ENCODE data around the gene DAGLB.

Gene DAGLB

DNA sequence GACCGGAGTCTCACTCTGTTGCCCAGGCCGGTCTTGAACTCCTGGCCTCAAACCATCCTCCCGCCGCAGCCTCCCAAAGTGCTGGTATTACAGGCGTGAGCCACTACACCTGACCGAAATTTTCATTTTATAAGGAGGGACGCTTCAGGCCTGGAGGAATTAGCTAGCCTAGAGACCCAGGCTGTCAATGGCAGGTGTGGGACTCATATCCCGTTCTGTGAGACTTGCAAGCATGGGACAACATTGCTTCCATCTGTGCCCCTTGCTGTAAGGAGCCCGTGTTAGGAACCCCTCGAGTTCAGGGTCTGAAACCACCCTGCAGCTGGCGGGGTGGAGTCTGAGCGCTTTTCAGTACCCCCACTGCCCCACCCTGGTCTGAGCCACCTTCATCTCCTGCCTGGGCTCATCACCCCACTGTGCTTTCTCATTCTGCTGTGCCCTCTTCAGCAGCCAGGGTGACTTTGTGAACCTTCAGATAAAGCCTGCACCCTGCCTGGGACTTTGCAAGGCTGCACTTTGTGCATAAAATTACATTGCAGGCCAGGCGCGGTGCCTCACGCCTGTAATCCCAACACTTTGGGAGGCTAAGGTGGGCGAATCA, 1.3 kb upstream of the DAGLB start:
- TF ChIP-seq CTCF (conservative IDR thresholded peaks at IDR 0.05; ENCODE audit: control insufficient read depth, insufficient read depth, low read depth, low read length) = no peak
- no peak overlapping the region for H3K4me3 ChIP-seq (ENCODE audit: control insufficient read depth, low read depth, low read length)

DNA sequence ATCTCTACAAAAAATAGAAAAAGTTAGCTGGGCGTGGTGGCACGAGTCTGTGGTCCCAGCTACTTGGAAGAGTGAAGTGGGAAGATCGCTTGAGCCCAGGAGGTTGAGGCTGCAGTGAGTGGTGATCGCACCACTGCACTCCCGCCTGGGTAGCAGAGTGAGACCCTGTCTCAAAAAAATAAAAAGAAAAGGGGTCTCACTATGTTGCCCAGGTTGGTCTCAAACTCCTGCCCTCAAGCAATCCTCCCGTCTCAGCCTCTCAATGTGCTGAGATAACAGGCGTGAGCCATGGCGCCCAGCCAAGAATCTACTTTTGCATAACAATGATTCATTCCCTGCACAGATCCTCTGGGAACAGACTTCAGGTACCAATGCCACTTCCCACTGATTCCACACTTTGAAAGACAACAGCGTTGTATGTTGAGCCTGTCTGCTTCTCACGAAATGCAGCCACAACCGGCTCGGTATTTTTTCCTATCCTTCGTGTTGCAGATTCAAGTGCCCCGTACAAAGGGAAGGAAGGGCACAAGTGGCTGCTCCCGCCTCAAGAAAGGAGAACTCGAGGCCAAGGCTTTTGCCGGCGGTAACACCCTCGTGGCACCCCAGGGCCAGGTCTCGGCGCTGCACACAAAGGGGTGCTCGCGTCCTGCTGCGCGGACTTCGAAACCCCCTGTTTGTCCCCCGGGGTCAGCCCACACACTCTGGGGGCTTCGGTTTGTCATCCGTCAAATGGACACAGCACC, 745 bp downstream of the DAGLB start:
- DNase-seq (ENCODE audit: low read depth) = peak; percentile 91
- no peak for TF ChIP-seq CTCF (conservative IDR thresholded peaks at IDR 0.05; ENCODE audit: control insufficient read depth, insufficient read depth, low read depth, low read length)
- H3K4me3 ChIP-seq (ENCODE audit: control insufficient read depth, low read depth, low read length) = peak overlapping the region; percentile 94

More for the DNA sequence above, 1.3 kb upstream of the DAGLB start:
- no peak for DNase-seq (ENCODE audit: low read depth)

GRCh38 chr7:6444516-6445269, 3.1 kb downstream of the DAGLB start:
- DNase-seq (ENCODE audit: low read depth) = no peak
- no peak overlapping the region for H3K4me3 ChIP-seq (ENCODE audit: control insufficient read depth, low read depth, low read length)
- no peak for TF ChIP-seq CTCF (conservative IDR thresholded peaks at IDR 0.05; ENCODE audit: control insufficient read depth, insufficient read depth, low read depth, low read length)

DNA sequence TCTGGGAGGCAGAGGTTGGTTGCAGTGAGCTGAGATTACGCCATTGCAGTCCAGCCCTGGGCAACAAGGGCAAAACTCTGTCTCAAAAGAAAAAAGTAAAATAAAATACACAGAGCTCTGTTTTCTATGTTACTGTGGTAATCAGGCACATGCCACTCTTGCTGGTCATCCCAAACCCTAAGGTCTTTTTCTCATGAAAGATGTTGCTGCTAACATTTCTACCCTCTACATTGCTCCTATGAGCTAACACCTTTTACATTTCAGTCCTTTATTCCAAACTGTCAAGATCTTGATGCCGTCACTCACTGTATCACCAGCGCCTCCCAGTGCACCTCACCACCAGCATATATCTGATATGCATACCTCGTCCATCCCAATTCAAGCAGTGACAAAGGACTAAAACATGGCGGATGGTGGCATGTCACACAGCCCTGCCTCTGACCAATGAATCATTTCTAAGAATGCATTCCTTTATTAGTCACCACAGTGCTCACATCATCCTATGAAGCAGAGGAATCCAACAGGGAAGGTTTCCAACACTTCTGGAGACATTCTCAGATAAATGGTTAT, 4.3 kb downstream of the DAGLB start:
- DNase-seq (ENCODE audit: low read depth) = peak; percentile 92
- no peak for TF ChIP-seq CTCF (conservative IDR thresholded peaks at IDR 0.05; ENCODE audit: control insufficient read depth, insufficient read depth, low read depth, low read length)
- no peak overlapping the region for H3K4me3 ChIP-seq (ENCODE audit: control insufficient read depth, low read depth, low read length)

- peak; percentile 89 for DNase-seq (ENCODE audit: low read depth)
- no peak overlapping the region for H3K4me3 ChIP-seq (ENCODE audit: control insufficient read depth, low read depth, low read length)
- TF ChIP-seq CTCF (conservative IDR thresholded peaks at IDR 0.05; ENCODE audit: control insufficient read depth, insufficient read depth, low read depth, low read length) = no peak
These were observed 5.6 kb downstream of the DAGLB start for GRCh38 chr7:6442114-6442513.

GRCh38 chr7:6440381-6440780, 7.4 kb downstream of the DAGLB start:
- DNase-seq (ENCODE audit: low read depth) = no peak
- no peak for TF ChIP-seq CTCF (conservative IDR thresholded peaks at IDR 0.05; ENCODE audit: control insufficient read depth, insufficient read depth, low read depth, low read length)

More at GRCh38 chr7:6440381-6440780, 7.4 kb downstream of the DAGLB start:
- no peak overlapping the region for H3K4me3 ChIP-seq (ENCODE audit: control insufficient read depth, low read depth, low read length)
